Caki2 (cell line): Measurements from ENCODE around the gene DGKZ. TPM values are rescaled to one million over a fixed set of nuclear protein-coding genes. Genes with fewer than 3 reads are reported as not detected.

Experiments used
- DNase-seq: peaks from one replicate; pipeline ENCODE4 v3.0.0-alpha.2; 2015; ENCODE audit warnings: low read depth
- in situ Hi-C: cut with HindIII; loops from 2 replicates; pipeline ENCODE4 v1.10.0; 2016; ENCODE audit warnings: low sequenced_read_pairs, low pct_unique_long_range_greater_than_20kb, mixed read lengths
- total RNA-seq: library from RNA; depleted of rRNA; stranded (reverse); fragments of >200 nt; shearing (Covaris generic); gene quantifications from 2 replicates; pipeline ENCODE4 v1.2.3, GENCODE V29; 2014; ENCODE audit warnings: low replicate concordance

The DGKZ gene
- total RNA-seq, 1 experiment from 2014 or later: 17.2 TPM

DNA sequence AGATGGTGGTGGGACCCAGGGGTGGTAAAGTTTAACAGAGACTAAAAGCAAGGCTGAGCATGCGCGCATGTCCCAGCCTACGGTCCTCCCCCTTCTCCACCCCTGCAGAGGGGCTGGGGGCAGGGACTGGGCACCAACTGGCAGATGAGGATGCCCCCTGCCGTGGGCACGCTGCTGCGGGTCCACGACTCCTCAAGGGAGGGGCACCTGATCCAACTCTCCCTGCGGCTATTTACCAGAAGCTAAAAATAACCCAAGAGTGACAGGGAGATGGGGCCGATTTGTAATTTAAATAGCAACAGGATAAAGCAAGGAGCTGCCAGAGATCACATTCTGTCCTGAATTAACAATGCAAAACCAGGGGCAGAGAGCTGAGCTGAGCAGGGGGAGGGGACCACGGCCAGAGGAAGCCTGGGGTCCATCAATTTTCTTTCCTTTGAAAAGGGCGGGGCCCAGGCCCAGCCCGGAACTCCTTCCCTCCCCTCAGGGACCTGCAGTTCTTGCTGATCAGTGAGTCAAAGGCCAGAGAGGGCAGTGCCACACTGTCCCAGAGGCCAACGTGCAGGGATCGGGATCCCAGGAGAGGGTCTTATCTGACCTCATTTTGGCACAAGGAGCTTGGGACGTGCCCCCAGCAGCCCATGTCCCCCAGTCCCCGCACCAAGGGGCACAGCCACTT, 8.1 kb upstream of the DGKZ start:
- in situ Hi-C loops: no loop called here
- no peak for DNase-seq

DNA sequence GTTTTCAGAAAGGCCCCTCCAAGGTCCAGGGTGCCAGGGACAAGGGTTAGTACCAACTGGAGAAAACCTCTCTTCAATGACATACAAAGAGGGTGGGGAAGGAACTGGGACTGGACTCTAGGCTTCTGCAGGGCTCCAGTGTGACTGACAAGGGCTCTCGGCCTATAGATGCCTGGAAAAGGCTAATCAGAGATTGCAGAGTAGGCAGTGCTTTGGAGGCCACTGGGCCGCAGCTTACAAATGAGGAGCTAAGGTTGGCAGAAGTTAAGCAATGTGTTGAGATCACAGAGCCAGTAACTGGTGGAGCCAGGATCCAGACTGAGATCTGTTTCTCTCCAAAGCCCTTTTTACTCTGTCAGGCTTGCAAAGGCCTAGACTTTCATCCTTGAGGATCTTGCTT, 7.4 kb upstream of the DGKZ start:
- in situ Hi-C loops: no loop called here
- no peak for DNase-seq

DNA sequence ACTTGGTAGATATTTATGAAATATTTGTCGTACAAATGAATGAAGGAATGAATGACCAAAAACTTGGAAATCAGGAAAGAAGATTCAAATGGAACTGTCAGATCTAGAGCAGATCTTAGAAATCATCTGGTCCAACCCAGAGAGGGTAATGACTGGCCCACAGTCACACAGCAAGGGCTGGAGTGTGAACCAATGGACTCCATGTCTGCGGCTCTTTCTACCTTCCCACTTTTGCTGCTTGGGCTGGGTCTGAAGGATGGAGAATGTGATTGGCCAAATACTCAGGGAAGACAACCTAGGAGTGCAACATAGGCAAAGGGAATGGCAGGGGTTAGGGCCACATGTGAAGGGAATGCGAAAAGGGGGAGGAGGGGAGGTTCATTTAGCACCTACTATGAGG, 5.8 kb upstream of the DGKZ start:
- in situ Hi-C loops: no loop called here
- DNase-seq: no peak

DNA sequence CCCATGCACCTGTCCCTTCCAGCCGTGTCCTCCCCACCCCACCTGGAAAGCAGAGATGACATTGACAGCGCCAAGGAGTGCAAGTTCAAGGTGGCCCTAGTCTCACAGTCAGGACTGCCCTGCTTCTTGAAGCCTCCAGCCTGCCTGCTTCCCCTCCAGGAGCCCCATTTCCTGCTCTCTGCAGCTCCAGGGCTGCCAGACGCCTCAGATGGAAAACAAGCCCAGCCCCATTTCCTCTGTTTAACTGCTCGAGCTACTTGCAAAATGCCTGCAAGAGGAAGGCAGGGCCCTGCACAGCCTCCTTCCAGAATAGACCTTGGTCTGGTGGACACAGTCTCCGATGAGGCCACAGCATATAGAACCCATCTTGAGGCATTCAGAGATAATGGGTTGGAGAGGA, 5.0 kb upstream of the DGKZ start:
- no peak for DNase-seq
- in situ Hi-C loops: no loop called here

DNA sequence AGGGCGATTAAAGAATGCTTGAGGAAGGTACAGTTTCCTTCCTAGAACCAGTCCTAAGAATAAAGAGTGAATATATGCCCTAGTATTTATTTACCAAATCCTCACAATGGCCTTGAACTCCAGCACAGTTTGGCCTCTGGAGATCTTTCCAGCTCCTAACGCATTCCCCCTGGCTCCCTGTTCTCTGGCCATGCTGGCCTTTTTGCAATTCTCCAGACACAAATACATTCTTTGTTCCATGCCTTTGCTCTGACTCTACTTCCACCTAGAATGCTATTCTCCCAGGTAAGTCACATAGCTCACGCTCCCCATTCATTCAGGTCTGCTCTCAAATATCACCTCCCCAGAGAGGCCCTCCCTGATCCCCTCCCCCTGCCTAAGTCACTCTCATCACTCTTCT, 3.7 kb upstream of the DGKZ start:
- no peak for DNase-seq
- in situ Hi-C loops: no loop called here

DNA sequence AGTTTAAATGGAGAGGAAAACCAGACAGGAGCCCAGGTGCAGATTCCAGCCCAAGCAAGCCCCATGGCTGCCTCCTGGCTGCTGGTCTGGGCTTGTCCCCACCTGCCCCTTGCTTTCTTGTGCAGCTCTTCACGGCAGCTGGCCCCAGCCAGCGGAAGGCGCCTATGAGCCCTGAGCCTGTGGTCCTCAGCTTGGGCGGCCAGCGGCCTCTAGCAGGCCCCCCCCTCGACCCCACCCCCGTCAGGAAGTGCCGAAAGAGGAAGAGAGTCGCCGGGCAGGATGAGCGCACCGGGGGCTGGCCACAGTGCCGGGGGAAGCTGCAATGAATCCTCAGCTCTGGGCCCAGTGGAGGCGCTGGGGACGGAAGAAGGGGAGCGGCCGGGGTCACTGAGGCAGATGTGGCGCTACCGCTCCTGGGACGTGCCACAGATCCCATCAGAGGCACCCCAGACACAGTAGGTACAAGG, 2.1 kb upstream of the DGKZ start:
- DNase-seq: no peak
- in situ Hi-C loops: no loop called here

DNA sequence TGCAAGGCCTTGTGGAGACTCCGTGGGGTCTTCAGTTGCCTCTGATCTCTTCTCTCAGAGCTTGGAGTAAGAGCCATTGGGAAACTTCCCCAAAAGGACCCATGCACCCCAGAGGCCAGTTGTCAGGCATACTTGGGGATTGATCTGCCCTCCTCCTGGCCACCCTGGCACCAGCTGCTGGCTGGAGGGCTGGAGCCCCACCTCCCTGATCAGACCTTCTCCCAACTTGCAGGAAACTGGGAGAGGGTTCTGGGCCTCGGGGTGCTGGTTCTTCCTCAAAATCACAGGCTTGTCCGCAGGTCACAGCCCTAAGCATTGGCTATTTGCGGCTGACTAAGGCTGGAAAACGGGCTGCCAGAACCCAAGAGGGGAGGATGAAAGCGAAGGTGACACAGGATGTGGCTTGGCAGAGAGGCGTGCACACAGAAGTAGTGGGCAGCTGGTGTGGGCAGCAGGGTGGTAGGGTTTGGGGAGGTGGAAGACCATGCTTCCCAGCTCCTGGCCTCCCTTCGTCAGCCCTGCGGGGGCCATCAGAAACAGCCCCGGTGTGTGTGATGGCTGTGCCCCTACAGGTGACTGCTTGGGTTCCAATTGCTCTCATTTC, 1.3 kb upstream of the DGKZ start:
- DNase-seq: no peak
- in situ Hi-C loops: no loop called here

DNA sequence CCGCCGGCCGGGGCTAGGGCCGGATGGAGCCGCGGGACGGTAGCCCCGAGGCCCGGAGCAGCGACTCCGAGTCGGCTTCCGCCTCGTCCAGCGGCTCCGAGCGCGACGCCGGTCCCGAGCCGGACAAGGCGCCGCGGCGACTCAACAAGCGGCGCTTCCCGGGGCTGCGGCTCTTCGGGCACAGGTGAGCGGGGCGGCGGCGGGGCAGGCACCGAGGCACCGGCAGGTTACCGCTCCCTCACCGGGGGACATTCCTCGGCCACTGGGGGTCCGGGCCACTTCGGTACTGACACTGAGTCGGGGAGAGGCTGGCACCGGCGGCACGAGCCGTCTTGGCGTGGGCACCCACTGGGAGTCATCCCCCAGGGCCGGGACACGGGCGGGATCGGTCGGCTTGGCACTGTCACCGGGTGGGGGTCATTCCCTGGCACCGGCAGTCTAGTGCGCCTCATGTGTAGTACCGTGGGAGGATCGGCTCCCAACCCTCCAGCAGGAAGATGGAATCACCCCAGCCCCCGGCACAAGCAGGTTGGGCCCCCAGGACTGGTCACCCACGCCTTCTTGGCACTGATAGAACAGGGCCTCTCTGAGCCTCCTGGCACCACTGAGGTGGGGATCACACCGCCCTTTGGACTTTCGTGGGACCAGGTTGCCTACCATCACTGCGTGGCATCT, 511 bp downstream of the DGKZ start:
- in situ Hi-C loops: no loop called here
- DNase-seq: no peak

DNA sequence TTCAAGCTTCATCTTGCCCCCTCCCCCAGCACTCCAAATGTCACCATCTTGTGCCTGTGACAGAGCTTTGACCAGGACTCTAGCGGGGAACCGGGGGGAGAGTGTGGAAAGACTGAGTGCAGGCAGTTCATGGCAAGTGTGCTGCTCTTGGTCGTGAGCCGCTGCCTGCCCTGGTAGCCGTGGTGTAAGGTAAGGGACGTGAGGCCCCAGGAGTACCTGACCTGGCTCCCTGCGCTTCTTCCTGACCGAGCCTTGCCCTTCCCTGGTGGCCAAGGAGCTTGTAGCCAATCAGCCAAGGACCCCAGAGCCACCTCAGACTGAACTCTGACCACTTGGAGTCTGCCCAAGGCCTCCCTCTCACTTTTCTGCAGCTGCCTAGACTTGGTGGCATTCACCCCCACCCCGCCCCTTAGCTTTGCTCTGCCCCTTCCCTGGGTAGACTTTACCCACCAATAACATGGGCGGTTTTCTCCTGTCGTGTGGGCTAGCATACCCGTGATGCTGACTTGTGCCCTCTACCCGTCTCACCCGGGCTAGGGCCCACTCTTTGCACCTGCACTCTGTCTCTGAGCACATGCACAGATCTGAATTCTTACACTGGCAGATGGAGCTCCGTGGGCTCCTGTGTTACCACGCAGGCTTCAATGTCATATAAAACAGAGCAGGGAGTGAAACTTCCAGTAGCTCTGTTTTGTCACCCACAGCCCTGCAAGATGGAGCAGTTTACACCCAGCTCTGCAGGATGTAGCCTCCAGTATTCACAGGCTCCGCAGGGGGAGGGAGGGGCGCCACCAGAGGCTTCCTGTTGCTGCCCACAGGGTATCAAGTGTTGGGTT, 1.5 kb downstream of the DGKZ start:
- in situ Hi-C loops: no loop called here
- DNase-seq: no peak

DNA sequence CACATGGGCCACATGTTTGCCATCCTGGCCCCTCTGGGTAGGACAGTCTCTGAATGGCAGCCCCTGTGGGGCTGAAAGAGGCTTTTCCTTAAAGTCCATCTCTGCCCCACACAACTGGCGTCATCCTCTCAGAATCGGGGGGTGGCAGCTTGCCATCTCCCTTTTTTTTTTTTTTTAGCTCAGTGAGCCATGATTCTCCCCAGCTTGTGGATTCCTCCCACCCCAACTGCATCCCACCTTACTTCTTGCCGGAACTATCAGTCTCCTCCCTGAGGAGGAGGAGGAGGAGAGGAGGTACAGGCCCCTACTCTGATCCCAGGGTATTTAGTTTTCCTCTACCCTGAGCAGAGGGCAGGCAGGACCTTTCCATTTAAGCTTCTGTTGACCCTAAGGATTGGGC, 3.4 kb downstream of the DGKZ start:
- in situ Hi-C loops: no loop called here
- DNase-seq: no peak

DNA sequence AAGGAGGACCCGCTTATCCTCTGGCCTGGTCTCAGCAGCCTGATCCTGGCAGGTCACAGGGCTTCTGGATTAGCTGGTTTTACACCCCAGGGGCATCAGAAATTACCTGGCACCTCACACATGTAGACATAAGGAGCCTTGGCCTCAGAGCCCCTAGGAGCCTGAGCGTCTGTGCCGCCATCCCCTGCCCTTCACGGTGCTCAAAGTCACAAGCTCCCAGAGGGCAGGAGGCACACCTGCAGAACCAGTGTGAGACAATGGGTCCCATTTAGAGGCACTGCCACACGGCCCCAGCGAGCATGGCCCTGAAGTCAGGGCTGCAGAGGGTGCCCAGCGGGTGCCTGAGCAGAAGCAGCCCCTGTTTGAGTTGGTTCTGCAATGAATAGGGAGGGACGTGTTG, 3.9 kb downstream of the DGKZ start:
- in situ Hi-C loops: no loop called here
- no peak for DNase-seq

DNA sequence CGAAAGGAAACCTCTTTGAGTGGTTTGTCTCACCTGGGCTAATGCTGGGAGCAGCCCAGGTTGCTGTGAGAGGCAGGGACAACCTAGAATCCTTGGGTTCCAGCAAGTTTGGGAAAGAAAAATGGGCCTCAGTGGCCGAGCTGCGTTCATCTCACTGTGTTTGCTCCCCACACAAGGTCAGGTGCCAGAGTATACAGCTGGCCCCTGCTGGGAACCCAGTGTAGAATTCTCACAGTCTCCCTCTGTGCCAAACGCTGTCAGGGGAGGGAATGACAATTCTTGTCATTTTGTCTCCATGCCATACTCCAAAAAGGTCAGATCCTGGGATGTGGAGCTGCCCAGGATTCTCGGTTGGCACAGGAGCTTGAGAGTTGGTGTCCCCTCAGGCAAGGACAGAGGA, 4.3 kb downstream of the DGKZ start:
- DNase-seq: no peak
- in situ Hi-C loops: no loop called here

DNA sequence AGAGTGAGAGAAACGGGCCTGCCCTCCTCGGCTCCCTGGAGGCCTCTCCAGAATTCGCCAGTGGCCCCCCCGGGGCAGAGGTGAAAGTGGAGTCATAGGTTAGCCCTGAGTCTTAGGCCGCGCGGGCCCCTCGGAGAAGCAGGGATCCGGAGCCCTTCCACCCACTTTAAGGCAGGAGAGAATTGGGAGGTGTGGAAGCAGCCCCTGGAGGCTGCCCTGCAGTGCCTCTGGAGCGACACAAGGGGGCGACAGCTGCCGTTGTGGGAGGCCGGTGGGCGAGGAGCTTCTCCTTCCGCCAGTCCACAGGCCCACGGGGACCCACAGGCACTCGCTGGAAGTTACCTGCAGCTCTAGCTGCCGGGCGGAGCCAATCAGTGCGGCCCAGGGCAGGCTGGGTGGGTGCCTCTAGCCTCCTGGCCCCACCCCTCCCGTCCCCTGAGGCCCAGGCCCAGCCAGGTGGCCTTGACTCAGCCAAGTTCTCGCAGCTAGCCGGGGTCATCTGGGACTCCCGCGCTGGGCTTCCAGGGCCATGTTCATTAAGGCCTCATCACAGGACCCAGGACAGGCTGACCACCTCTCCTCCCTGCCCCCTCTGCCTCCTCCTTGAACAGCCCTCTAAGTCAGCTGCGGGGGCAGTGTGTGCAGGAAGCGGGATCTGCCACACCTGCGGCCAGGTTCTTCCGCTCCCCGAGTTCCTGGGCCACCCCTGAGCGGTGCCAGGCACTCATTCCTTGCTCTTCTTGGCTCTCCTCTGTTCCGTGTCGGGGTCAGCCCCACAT, 5.0 kb downstream of the DGKZ start:
- in situ Hi-C loops: no loop called here
- no peak for DNase-seq

DNA sequence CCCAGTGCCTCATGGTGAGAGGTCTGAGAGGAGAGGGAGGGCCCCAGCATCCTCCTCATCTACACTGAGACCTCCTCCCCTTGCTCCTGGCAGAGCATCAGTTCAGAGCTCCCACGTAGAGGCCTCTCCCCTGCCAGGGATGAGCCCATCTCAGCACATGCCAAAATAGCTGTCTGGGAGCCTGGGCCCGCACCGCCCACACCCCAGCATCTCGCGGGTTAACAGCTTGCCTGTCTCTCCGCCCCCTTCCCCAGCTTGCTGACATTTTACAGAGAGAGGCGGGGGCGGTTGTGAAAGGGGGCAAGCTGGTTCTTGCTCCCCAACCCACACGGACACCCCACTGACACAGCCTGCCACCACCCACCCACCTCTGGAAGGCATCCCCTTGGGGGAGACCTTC, 6.4 kb downstream of the DGKZ start:
- no peak for DNase-seq
- in situ Hi-C loops: no loop called here

DNA sequence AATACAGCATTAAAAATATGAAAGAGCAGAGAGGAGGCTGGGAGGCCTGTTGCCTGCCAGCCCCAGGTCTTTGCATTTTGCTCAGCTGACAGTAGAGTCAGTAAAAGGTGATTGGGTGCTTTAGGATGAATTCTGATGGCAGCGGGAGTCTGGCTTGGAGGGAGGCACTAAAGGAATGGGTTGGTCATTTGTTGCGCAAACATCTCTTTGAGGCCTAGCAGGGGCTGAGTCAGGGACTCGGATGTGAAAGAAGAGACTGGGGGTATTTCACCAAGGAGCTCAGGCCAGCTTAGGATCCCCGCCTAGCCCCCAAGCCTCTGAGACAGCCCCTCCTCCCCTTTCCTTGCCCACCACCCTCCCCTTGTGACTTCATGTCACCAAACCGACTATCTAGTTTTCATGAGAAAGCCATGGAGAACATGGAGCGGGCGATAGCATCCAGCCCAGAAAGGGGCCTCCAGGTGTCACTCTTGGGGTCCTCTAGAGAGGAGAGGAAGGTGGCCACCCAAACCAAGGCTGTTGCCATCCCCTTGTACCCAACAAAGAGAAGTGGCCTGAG, 9.7 kb downstream of the DGKZ start:
- DNase-seq: no peak
- in situ Hi-C loops: no loop called here

DNA sequence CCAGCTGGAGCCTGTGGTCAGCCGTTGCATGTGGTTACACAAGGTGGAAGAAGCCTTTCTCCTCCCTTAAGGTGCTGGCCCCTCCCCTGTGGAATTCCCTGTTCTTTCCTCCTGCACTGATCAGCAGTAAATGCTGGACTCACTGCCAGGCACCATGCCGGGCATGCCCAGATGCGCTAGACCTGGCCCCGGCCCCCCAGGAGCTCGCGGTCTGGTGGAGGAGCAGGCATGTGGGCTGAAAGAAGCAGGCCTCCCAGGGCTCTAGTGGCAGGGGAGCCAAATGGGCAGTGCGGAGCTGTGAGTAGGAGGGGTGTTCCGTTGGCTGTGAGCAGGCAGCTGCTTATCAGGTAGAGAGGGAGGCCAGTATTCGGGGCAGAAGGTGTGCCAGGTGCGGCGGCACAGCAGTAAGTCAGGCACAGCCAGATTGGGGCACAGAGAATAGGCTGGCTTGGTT, 10.2 kb downstream of the DGKZ start:
- in situ Hi-C loops: no loop called here
- no peak for DNase-seq

DNA sequence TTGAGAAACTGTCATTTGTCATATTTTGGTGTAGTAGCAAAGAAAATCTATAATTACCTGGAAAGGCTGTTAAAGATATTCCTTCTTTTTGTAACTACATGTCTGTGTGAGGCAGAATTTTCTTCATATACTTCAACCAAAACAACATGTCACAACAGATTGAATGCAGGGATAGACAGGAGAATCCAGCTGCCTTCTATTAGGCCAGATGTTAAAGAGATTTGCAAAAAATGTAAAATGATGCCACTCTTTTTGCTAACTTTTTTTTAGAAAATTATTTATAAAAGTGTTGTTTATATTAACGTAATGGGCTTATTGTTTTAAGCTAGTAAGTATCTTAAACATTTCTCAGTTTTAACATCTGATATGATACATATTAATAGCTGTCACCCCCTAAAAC, 12.7 kb downstream of the DGKZ start:
- no peak for DNase-seq
- in situ Hi-C loops: no loop called here

DNA sequence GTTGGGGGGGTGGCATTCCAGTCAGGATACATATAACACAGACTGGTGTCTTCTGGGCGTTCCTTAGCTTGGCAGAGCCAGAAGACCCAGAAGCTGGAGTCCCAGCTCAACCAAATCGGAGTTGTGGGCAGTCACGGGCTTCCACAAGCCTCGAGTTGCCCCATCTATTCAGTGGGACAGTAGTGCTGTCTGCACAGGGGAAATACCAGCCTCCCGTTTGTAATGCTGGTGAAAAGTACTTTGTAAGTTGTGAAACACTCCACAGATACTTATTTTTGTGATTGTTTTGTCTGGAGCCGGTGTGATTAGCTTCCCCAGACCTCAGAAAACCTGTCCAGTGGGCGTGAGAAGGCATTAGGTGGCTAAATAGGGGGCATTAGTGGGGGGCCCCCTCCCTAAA, 13.6 kb downstream of the DGKZ start:
- no peak for DNase-seq
- in situ Hi-C loops: no loop called here
